Measurements from ENCODE around the gene LTBP3.
A peak's percentile ranks its signal among the peaks of the same experiment; 100 is the strongest.

LTBP3 gene

GRCh38 chr11:65555693-65556231, 2.4 kb downstream of the LTBP3 start:
- DNase-seq (ENCODE audit: insufficient read length, low spot score) (peak; percentile 94), FAIRE-seq (peak; percentile 98)

- FAIRE-seq = no peak
Measured at GRCh38 chr11:65554842-65555430, 3.2 kb downstream of the LTBP3 start.

DNA sequence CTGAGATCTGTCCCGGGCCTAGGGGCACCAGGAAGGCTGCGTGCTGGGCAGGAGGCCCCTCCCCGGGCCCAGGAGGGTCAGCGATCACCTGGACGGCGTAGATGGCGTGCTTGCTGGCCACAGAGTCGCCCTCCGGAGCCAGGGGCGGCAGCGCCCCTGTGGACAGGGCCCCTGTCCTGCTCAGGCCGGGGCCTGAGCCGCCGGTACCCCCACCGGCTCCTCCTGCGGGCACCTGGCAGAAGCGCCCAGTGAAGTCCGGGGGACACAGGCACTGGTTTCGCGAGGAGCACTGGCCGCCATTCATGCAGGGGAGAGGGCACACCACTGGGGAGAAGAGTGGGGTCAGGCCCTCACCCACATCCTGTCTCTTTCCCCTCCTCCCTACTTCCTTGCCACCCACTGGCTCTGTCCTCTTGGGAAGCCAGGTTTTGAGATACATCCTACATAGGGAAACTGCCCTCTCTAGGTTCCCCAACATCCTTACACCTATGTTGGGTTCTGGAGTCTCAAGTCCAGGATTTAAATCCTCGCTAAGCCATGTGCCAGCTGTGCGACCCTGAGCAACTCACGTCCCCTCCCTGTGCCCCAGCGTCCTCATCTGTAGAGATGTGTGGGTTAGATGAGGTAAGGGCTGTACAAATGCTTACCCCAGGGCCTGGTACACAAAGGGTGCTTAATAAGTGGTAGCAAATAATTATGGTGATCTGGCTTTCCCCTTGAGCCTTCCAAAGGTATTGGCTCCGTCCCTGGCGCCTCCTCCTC, 3.9 kb downstream of the LTBP3 start:
- FAIRE-seq = no peak
- no peak for DNase-seq (ENCODE audit: insufficient read length, low spot score)

More at GRCh38 chr11:65554842-65555430, 3.2 kb downstream of the LTBP3 start:
- DNase-seq (ENCODE audit: insufficient read length, low spot score) = no peak

GRCh38 chr11:65553301-65554001, 4.7 kb downstream of the LTBP3 start:
- FAIRE-seq (no peak), DNase-seq (ENCODE audit: insufficient read length, low spot score) (no peak)

DNA sequence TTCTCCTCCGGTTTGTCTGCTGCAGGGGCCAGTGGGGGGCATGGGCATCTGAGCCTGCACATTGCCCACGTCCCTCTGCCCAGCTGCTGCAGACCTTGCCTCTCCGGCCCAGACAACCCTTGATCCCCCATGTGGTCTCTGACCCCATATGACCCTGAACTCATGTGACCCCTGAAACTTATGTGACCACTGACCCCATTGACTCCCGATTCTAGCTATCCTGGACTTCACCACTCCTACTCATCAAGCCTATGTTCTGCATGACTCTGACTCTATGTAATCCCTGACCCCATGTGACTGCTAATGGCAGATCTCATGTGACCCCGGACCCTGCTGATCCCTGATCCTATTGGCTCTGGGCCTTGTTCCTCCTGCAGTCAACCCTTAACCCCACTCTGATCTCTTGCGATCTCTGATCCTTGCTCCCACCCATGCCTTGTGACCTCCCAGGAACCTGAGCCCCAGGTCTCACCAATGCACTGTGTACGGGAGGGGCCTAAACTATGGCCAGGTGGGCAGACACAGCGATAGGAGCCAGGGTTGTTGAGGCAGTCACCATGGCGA, 5.7 kb downstream of the LTBP3 start:
- FAIRE-seq = no peak
- no peak for DNase-seq (ENCODE audit: insufficient read length, low spot score)

- FAIRE-seq (no peak), DNase-seq (ENCODE audit: insufficient read length, low spot score) (no peak)
Measured at GRCh38 chr11:65551572-65552387, 6.4 kb downstream of the LTBP3 start.

GRCh38 chr11:65549096-65549495, 9.1 kb downstream of the LTBP3 start:
- DNase-seq (ENCODE audit: insufficient read length, low spot score) (no peak), FAIRE-seq (no peak)

GRCh38 chr11:65548395-65548794, 9.8 kb downstream of the LTBP3 start:
- no peak for DNase-seq (ENCODE audit: insufficient read length, low spot score)
- no peak for FAIRE-seq

GRCh38 chr11:65547446-65548125, 10.6 kb downstream of the LTBP3 start:
- FAIRE-seq = no peak
- no peak for DNase-seq (ENCODE audit: insufficient read length, low spot score)

DNA sequence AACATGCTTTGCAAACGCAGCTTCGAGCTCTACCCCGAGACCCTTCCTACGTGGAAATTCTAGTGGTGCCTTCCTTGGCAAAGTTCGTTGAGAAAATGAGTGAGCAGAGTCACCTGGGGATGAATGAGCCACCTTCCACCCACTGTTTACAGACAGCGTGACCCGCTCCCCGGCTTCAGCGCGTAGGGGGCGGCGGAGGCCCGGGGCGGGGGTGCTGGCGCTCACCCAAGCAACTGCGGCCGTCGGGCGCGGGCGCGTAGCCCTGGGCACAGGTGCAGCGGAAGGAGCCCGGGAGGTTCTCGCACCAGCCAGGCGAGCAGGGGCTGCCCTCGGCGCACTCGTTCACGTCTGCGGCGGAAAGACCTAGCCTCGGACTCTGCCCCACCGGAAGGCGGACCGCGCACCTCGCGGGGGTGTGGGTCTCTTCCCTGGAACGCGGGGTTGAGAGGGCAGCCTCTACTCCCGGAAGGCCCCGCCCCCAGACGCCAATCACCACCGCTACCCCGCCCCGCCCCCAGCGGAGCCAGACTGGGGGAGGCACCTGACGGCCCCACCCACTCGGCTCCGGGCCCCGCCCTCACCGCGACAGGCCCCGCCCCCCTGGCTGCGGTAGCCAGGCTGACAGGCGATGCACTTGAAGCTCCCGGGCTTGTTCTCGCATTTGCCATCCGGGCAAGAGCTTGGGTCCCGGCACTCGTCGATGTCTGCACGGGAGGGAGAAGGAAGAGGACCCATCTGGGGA, 11.8 kb downstream of the LTBP3 start:
- FAIRE-seq (no peak), DNase-seq (ENCODE audit: insufficient read length, low spot score) (no peak)

DNA sequence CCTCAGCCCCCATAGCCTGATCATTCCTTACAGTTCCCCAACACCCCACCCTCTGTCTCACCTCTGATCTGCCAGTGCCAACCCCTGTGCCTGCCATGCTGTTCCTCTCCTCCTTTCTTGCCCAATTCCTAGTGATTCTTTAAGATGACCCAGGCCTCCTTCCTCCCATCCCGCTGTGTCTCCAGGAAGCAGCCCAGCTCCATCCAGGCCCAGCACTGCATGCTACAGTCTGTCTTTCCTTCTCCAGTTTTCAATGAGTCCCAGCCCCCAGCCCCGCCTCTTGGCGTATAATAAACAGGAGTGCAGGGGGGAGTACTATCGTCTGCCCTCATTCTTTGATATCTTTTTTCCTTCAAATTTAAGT, 12.3 kb downstream of the LTBP3 start:
- DNase-seq (ENCODE audit: insufficient read length, low spot score) (no peak), FAIRE-seq (no peak)

DNA sequence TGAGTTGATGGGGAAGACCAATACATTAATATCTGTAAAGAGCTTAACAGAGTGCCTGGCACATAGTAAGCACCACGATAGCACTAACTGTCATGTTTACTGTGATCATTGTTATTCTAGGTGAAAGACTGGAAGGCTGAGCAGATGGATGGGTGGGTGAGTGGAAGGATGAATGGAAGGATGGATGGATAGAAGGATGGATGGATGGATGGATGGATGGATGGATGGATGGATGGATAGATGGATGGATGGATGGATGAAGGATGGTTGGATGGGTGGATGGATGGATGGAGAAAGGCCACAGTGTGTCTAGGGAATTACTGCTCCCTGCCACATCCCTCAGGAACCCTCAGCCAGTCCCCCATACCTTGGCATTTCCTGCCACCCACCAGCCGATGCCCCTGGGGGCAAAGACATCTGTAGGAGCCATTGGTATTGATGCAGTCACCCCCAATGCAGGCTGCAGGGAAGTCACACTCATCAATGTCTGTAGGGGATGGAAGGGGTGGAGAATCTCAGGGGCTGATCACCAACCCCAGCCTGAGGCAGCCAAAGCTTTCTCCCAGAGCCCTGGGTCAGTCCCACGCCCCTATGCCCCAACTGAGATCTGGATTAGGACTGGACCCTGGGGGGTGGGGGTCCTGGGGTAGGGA, 15.3 kb downstream of the LTBP3 start:
- FAIRE-seq (no peak), DNase-seq (ENCODE audit: insufficient read length, low spot score) (no peak)

GRCh38 chr11:65541093-65541982, 16.8 kb downstream of the LTBP3 start:
- DNase-seq (ENCODE audit: insufficient read length, low spot score) (no peak), FAIRE-seq (peak; percentile 33)

- DNase-seq (ENCODE audit: insufficient read length, low spot score) = peak; percentile 67
- peak; percentile 94 for FAIRE-seq
Measured at GRCh38 chr11:65540290-65541092, 17.7 kb downstream of the LTBP3 start.

DNA sequence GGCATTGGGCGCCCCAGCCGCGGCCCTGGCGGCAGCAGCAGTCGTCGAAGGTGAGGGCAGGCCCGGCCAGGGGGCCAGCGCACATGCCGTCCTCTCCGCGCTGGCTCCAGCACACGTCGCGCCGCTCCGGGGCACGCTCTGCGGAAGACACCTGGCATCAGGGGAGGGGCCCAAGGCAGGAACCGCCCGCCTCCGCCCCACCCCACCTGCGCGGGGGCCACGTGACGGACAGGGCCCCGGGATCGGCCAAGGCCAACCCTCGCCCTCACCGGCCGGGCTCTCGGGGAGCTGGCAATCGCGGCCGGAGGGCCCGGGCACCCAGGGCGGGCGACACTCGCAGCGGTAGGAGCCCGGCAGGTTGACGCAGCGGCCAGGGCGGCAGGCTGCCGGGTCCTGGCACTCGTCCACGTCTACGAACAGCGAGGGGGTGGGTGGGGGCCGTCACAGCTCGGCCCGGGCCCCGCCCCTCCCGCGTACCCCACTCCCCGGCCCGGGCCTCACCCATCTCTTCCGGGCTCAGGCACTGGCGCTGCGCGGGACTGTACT, 18.3 kb downstream of the LTBP3 start:
- DNase-seq (ENCODE audit: insufficient read length, low spot score) = no peak

GRCh38 chr11:65538915-65539743, 19.0 kb downstream of the LTBP3 start:
- DNase-seq (ENCODE audit: insufficient read length, low spot score) = no peak
- no peak for FAIRE-seq

More for the DNA sequence above, 18.3 kb downstream of the LTBP3 start:
- no peak for FAIRE-seq
